Head of caudate nucleus (tissue), 42 donors: ENCODE data around the gene SLC24A4.

Experiments used
- DNase-seq, 42 donors: peaks; one replicate each; pipeline versions ENCODE4 v3.0.0 to v3.0.0-alpha.2; 2020 to 2021; ENCODE audit warnings: mixed read lengths in 7 of 42
- intact Hi-C: fragments of 100-400 bp; cut with DNase I; formaldehyde crosslinking; loops from one replicate; pipeline ENCODE4 v1.15.0; 2022

The SLC24A4 gene

GRCh38 chr14:92503756-92504491, 181.0 kb downstream of the SLC24A4 start:
- intact Hi-C loops, result no loop called here
- DNase-seq, result peak in 3 of 42 donors; percentile 1 to 15 (median 2)

DNA sequence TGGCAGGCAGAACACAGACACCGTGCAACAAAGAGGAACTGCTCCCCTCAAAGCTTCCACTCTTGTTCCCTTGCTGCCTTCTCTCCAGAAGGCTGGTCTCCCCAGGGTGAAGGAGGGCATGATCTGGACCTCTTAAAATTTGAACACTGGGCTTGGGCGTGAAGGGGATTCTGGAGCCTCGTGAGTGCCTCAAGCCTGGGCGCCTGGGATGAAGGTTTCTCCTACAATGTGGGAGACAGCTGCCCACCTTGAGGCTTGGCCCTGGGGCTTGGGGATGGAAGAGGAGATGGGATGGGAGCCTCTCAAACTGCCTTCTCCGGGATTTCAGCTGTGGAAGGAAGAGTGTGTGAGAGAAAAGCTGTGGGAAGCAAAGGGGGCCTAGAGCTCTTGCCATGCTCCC, 182.9 kb downstream of the SLC24A4 start:
- intact Hi-C loops, result no loop called here
- DNase-seq, result peak in 2 of 42 donors; percentile 1 to 7

GRCh38 chr14:92506231-92506630, 183.3 kb downstream of the SLC24A4 start:
- DNase-seq, result peak in 2 of 42 donors; percentile 10 to 13
- intact Hi-C loops, result no loop called here

GRCh38 chr14:92507174-92507768, 184.3 kb downstream of the SLC24A4 start:
- DNase-seq, result peak in 3 of 42 donors; percentile 17 to 52 (median 32)
- intact Hi-C loops, result no loop called here

GRCh38 chr14:92510972-92511371, 188.0 kb downstream of the SLC24A4 start:
- DNase-seq, result peak in 2 of 42 donors; percentile 14 to 16
- intact Hi-C loops, result no loop called here

DNA sequence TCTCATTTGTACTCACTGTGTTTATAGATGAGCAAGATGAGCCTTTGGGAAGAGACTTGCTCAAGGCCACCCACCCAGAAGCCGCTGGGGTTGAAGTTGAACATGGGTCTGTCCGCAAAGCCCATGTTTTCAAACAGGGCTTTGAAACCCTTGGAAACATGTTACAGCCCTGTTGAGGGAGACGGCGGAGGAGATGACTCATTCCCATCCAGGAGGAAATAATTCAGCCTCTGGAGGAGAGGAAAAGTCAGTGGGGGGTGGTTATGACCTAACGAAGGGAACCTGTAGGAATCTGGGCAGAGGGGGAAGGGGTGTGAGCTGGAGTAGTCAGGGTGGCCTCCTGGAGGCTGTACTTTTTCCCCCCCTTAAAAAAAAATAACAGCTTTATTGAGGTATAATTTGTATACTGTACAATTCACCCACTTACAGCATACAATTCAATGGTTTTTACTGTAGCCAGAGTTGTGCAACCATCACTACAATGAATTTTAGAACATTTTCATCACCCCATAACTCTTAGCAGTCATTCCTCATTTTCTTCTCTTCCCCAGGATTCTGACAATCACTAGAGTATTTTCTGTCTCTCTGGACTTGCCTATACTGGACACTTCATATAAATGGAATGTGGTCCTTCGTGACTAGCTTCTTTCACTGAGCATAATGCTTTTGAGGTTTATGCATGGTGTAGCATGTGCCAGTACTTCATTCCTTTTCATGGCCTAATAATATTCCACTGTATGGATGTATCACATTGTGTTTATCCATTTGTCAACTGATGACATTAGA, 188.7 kb downstream of the SLC24A4 start:
- intact Hi-C loops, result no loop called here
- peak in 2 of 42 donors; percentile 2 to 5 for DNase-seq

DNA sequence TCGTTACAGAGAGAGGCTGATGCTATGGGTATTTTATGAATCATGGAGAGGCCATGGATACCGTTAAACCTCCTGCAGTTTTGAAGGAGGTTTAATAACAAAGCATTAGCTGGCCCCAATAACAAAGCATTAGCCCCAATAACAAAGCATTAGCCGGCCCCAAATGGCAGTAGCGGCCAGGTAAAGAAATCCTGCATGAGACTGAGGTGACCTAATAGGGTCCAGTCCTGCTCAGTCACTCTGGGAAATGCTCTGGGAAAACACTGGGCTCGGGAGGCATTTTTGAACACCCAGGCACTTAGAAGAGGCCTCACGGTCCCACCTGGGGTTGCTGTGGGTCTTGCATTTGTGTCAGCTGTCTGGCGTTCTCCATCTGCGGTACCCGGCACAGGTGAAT, 189.8 kb downstream of the SLC24A4 start:
- DNase-seq, result peak in 1 of 42 donors; percentile 2
- intact Hi-C loops, result no loop called here

DNA sequence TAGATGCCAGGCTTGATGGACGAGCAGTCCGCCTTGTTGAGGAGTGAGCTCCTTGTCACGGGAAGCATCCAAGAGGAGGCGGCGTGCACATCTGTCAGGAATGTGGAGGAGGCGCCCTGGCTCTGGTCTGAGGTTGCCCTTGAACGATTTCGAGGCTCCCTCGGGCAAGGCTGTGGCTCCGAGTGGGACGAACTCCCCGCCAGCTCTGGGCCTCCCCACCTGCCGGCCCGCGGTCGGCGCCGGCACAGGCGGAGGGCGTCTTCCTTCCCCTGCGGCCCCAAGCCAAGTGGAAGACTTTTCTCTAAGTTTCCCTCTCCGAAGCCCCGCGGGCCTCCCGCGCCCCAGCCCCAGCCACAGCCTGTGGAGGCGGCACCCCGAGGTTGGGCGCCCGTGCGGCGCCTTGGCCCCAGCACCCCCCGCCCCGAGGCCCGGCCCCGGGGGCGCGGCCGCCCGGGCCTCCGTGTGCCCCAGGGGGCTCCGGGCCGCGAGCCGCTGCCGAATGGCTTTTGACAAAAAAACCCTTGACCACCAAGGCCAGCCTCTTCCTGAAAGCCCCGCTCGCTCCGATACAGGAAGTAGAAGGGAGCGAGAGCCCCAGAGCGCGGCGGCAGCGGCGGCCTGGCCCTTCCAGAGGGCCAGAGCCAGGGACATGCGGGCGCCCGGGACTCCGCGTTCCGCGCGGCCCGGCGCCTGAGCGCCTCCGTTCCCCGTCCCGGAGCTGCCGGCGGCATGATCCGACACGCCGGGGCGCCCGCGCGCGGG, 190.4 kb downstream of the SLC24A4 start, which contains the start of gene RIN3:
RIN3 (plus strand) TSS at position 578 of the 762 bp plus-strand sequence; CDS start at position 730, 152 bp downstream.
- intact Hi-C loops, result no loop called here
- peak in 5 of 42 donors; percentile 20 to 41 (median 32) for DNase-seq

DNA sequence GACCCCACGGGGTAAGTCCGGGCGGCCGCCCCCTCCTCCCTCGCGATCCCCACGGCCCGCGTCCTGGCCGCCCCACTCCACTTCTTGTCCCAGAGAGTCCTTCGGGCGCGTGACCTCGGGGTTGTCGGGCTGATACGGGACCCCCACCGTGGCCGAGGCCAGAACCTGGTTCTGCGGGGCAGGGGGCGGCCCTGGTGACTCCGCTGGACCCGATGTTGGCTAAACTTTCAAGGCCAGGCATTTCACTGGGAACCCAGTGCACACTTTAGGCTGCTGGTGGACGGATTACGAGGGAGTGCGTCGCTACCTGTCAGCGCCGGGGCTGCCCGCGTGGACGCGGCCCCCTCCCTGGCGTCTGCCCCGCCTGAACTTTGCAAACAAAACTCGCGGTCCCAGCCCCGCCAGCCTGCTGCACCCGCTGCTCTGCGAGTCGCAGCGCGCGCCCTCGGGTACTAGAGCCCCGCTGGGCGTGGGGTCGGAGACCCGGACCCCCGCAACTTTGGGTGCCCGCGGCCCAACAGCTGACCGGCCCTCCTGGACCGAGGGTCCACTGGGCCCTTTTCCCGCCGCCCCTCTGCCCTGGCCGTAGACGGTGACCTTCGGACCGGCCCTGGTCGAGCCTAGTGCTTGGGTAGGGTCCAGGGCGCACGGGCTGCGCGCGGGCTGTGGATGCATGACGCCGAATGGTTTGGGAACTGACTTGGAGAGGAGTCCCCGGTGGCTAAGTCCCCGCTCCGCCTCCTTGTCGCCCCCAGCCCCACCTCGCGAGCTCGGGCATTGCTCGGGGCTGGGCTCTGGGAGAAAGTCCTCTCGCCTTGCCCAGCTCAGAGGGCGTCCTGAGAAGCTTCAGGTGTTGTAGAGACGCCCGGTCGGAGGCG, 191.2 kb downstream of the SLC24A4 start:
- peak in 3 of 42 donors; percentile 26 to 41 (median 35) for DNase-seq
- intact Hi-C loops, result no loop called here

- intact Hi-C loops, result no loop called here
- peak in 3 of 42 donors; percentile 20 to 36 (median 34) for DNase-seq
Measured at GRCh38 chr14:92514844-92515514, 192.0 kb downstream of the SLC24A4 start.

DNA sequence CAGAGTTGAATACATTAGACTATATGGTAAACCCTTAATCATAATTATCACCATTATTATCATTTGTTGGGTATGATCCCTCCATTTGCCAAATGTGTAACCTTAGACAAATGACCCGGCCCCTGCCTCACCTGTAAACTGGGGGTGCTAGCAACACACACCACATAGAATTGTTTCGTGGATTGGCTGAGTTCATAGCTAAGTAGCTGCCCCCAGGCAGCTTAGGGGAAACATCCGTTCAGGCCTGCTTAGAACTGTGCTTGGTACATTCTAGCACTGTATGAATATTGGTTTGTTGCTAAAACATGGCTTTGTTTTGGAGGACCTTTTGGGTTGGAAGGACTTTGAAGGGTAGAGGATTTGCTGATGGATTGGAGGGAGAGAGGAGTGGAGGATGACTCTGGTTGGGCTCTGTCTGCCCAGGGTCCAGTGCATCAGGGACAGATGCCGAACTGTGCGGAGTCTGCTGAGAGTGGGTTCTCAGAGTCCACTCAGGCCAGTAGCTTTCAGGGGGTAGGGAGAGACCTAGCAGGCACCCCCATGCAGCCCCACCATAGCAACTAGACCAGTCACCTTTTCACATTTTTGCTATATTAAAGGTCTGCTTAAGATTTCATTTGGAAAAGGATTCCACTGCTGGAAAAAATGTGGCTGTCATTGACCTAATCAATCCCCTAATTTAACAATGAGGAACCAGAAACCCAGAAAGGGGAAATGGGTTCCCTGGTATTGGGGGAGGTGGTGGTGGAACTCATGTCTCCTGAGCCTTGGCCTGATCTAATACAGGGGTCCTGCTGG, 192.8 kb downstream of the SLC24A4 start:
- intact Hi-C loops, result no loop called here
- peak in 3 of 42 donors; percentile 28 to 34 (median 33) for DNase-seq

DNA sequence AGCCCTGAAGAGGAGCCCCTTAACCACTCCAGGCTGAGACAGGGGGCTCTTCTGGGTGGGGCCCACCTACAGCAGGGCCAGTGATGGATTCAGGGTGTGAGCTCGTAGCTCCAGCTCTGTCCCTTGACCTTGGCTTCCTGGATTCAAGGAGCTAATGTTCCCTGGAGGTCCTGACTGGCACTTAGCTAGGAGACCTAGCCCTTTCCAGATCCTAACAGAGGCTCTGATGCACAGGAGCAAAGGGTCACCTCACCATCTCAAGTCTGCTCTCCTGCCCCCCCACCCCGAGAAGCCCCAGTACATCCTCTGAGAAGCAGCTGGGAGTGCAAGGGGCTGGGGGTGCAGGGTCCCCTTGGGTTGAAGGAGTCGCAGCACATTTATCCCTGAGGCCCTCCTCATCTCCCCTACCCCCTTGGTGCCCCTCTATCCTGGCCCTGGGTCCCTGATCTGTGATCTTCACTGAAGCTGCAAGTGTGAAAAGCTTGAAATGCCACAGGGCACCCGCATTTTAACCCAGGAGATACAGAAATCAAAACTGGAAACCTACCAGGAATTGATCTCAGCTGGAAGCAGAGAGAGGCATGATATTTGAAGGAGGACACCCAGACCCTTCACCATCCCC, 193.5 kb downstream of the SLC24A4 start:
- DNase-seq, result peak in 2 of 42 donors; percentile 10 to 25
- intact Hi-C loops, result no loop called here

GRCh38 chr14:92516966-92517506, 194.1 kb downstream of the SLC24A4 start:
- intact Hi-C loops, result no loop called here
- DNase-seq, result peak in 2 of 42 donors; percentile 7 to 12

DNA sequence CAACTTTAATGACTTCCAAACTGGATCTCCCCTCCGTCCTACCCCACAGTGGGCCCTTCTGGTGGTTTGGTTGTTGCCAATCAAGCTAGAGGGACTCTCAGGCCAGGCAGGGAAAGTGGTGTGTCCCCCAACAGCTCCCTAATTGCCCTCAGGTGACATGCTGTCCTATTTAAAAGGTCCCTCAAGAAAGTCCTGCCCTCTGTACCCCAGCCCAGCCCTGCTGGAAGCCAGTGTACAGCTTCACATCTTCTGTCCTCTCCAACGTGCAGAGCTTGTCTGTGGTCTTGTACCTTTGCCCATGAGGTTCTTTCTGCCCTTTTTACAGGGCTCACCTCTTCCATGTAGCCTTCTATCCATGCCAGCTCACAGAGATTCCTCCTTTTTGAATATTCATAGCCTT, 194.8 kb downstream of the SLC24A4 start:
- DNase-seq, result peak in 3 of 42 donors; percentile 6 to 27 (median 11)
- intact Hi-C loops, result no loop called here

GRCh38 chr14:92519246-92520101, 196.5 kb downstream of the SLC24A4 start:
- intact Hi-C loops, result no loop called here

More at GRCh38 chr14:92519246-92520101, 196.5 kb downstream of the SLC24A4 start:
- peak in 3 of 42 donors; percentile 28 to 41 (median 35) for DNase-seq
